GM19240 (cell line): ENCODE data around the gene MBTPS1.

ENCODE experiments used
- DNase-seq: peaks from one replicate; pipeline ENCODE4 v3.0.0; 2011; ENCODE audit warnings: low spot score; ENCODE audit not compliant: insufficient read length

The MBTPS1 gene

GRCh38 chr16:84053237-84053636 lies 63.5 kb downstream of the MBTPS1 start:
- DNase-seq, result no peak

DNA sequence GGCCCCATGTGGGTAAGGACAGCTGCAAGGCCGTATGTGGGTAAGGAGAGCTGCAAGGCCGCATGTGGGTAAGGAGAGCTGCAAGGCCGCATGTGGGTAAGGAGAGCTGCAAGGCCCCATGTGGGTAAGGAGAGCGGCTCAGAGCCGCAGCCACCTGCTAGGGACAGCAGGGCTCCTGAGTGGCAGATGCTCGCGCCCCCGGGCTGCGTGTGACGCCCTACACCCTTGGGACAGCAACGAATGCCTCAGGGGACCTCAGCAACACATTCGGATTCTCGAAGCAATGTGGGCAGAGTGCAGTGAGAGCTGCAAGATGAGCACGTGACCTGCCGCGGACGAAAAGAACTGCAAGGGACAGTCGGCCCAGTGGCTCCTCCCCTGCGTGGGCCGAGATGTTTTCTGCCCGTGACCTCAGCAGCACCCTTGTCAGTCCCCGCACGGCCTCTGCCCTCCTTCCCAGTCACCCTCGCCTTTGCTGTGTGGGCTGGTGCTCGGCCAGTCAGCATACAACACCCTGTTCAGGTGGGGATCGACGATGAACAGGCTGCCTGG lies 64.6 kb downstream of the MBTPS1 start:
- no peak for DNase-seq

- DNase-seq, result no peak
Observed at GRCh38 chr16:84050316-84050715, 66.4 kb downstream of the MBTPS1 start.

DNA sequence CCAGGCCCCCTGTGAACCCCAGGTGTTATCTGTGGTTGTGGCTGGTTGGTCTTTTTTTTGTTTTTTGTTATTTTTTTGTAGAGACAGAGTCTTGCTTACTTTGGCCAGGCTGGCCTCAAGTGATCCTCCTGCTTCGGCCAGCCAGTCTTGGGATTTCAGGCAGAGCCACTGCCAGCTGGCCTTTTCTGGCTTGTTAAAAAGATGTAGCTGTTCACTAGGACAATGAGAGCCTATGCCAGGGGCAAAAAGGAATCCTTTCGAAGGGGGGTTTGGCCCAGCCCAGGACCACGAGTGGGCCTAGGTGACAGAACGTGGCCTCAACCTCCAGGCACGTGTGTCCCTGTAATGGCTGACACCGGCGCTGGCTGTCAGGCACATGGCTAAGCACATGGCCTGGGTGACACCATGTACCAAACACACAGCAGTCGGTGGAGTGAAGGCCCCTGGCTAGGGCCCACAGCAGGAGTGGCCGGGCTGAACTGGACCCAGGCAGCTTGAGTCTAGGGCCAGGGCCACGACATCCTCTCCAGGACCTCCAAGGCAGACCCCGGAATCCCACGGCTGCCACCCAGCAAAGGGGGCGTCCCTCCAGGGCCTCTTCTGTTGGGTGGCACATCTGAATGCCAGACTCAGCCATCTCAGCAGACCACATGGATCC lies 67.2 kb downstream of the MBTPS1 start:
- DNase-seq, result no peak

DNA sequence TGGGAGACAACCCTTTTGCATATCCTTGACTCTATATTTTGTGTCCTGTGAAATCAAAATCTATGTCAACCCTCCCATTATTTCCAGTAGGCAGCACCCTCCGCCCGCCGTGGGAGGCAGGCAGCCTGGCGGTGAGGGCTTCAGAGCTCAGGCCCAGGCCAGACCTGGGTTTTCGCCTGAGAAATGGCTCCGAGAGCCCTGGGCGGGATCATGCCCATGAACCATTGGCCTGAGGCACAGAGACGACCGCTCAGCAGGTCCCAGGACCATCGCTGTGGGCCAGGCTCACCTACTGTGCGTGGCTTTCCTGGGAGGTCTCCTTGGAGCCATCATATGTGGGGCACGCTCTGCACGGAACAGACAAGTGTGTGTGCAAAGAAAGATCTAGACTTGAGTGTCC lies 67.9 kb downstream of the MBTPS1 start:
- no peak for DNase-seq

DNA sequence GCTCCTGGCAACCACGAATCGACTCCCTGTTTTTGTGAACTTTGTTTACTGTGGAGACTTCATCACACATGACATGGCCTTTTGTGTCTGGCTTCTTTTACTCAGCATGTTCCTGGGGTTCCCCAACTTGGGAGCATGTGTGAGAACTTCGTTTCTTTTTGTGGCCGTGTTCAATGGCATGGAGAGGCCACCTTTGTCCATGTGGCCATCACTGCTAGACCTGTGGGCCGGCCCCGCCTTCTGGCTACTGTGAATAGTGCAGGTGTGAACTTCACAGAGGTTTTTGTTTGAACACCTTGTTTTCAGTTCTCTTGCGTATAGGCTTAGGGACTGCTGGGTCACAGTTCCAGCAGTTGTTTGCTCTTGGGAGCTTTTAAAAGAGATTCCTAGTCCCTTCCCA lies 68.5 kb downstream of the MBTPS1 start:
- DNase-seq, result no peak

DNA sequence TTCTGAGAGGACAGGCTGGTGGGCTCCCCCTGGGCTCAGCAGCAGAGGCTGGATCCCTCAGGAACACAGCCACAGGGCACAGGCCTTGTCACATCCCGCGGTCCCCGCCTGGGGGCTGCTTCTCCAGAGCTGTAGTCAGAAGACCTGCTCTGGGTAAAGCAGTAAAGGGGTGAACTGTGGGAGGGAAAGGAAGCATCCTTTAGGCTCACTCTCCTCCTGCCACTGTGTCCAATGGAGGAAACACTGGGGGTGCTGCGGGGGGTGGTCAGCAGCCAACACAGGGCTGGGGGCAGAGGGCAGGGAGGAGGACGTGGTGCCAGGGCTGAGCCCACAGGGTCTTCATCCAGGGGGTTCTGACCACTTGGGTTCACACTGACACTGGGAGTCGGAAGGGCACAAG lies 69.1 kb downstream of the MBTPS1 start:
- no peak for DNase-seq

DNA sequence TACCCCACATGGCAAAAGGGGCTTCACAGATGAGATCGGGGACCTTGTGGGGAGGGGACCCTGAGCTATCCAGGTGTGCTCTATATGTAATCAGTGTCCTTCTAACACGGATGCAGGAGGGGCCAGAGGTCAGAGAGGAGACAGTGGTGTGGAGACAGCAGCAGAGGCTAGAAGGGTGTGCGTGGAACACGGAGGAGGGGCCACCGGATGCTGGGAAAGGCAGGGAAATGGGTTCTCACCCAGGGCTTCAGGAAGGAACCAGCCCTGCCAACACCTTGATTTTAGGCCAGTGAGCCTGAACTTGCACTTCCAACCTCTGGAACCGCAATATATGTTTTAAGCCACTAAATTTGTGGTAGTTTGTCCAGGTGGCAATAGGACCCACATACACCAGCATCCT lies 69.5 kb downstream of the MBTPS1 start:
- DNase-seq, result no peak

- no peak for DNase-seq
Observed at GRCh38 chr16:84045818-84046470, 70.8 kb downstream of the MBTPS1 start.

- DNase-seq, result no peak
Observed at GRCh38 chr16:84045001-84045817, 71.5 kb downstream of the MBTPS1 start.

GRCh38 chr16:84044118-84044488 lies 72.6 kb downstream of the MBTPS1 start:
- DNase-seq, result no peak

DNA sequence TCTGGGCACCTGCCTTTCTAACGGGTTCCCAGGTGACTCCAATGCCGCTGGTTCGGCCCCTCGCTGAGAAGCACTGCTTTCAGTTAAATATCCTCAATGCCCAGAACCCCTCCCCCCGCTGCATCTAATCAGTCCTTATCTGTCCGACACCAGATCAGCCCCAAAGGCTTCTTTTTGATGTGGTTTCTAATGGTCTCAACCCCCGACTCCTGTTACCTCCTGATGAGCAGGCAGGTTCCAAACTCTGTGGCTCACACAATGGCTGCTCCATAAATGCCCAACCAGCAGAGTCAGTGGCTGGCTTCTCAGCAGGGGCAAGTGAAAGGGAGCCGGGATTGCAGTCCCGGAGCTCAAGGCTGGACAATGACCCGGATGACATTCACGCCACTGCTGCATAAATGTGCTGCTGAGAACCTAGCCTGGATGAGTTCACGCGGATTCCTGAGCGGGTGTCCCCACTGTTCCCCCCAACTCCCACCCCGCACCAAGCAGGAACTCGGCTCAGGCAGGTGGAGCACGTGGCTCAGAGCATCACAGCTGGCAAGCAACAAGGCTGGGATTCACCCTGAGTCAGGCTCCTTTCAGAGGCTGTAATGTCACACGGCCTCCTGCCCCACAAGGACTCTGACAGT lies 73.1 kb downstream of the MBTPS1 start:
- DNase-seq, result no peak

- no peak for DNase-seq
Observed at GRCh38 chr16:84042879-84043485, 73.8 kb downstream of the MBTPS1 start.

- no peak for DNase-seq
Observed at GRCh38 chr16:84042308-84042878, 74.3 kb downstream of the MBTPS1 start, which contains the start of gene SLC38A8. Gene SLC38A8, minus strand, starts transcription at chr16:84042795. Its CDS starts 638 bp downstream, at chr16:84042157.

GRCh38 chr16:84041881-84042280 lies 74.9 kb downstream of the MBTPS1 start:
- DNase-seq, result no peak

GRCh38 chr16:84040823-84041820 lies 75.6 kb downstream of the MBTPS1 start:
- DNase-seq, result no peak

DNA sequence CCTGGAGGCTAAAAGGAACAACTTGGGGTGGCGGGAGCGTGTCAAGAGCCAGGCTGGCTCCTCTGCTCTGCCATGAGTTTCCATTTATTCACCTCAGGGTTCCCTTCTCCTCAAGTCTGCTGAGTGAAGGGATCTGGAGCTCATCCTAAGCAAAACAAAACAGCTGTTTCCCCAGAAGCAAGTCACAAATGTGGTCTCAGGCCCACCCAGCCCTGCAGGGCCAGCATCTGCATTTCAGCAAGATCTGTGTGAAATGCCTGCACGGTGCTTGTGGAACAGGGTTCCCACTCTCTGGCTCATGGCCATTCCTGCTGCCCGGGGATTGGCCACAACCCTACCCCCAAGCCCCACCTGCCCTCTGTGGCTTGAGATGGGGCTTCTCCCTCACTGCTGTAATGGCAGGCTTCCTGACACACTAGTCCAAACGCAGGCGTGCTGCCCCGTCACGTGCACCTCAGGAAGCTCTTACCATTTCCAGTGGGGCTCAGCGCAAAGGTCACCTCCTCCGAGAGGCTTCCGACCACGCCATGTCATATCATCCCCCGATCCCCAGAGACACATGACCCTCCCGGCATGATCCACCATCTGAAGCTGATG lies 76.4 kb downstream of the MBTPS1 start:
- DNase-seq, result no peak

- DNase-seq, result no peak
Observed at GRCh38 chr16:84039696-84040095, 77.0 kb downstream of the MBTPS1 start.

- DNase-seq, result no peak
Observed at GRCh38 chr16:84038469-84038868, 78.3 kb downstream of the MBTPS1 start.
